CD4-positive, CD25-positive, alpha-beta regulatory T cell (primary cell): ENCODE measurements around the gene OR6K3. TPM values are rescaled to one million over a fixed set of nuclear protein-coding genes. Genes with fewer than 3 reads are reported as not detected.

Experiments
- ATAC-seq, 2 donors: fragments of 150-1000 bp; cut with Tn5 transposase; one replicate each; pipeline ENCODE4 v1.10.0; 2021; ENCODE audit warnings: low read depth in 2 of 2, moderate number of reproducible peaks in 2 of 2, moderate library complexity in 1 of 2
- DNase-seq, 3 donors: peaks; one replicate each; pipeline versions ENCODE4 v3.0.0 to v3.0.0-alpha.2; 2012 to 2022; ENCODE audit warnings: mixed read lengths in 1 of 3
- H3K27ac ChIP-seq: one replicate; pipeline ENCODE4 v1.7.0; 2013; ENCODE audit warnings: mild to moderate bottlenecking, low read length; ENCODE audit not compliant: insufficient read depth, poor library complexity, severe bottlenecking
- H3K27me3 ChIP-seq: one replicate; pipeline ENCODE4 v1.7.0; 2013; ENCODE audit warnings: low read length; ENCODE audit not compliant: control insufficient read depth, insufficient read depth
- H3K36me3 ChIP-seq: one replicate; pipeline ENCODE4 v1.7.0; 2013; ENCODE audit warnings: mild to moderate bottlenecking, low read length, moderate library complexity; ENCODE audit not compliant: control insufficient read depth, insufficient read depth
- H3K4me1 ChIP-seq: 2 replicates; pipeline ENCODE4 v1.7.0; 2013; ENCODE audit warnings: mild to moderate bottlenecking, low read length; ENCODE audit not compliant: insufficient read depth, control insufficient read depth, poor library complexity, severe bottlenecking
- H3K4me3 ChIP-seq: one replicate; pipeline ENCODE4 v1.7.0; 2013; ENCODE audit warnings: low read depth, mild to moderate bottlenecking, low read length, moderate library complexity
- H3K9me3 ChIP-seq, 2 experiments: 1 replicate in 1 of 2; 2 replicates in 1 of 2; pipeline ENCODE4 v1.7.0; 2013; ENCODE audit warnings: low read length in 2 of 2, mild to moderate bottlenecking in 1 of 2, moderate library complexity in 1 of 2; ENCODE audit not compliant: control insufficient read depth in 2 of 2
- H3K27ac Mint-ChIP-seq, 3 donors: one replicate each; pipeline ENCODE4 v1.8.0; 2020 to 2022; ENCODE audit warnings: mild to moderate bottlenecking in 3 of 3, mixed read lengths in 3 of 3, moderate library complexity in 2 of 3
- H3K27me3 Mint-ChIP-seq: one replicate; pipeline ENCODE4 v1.8.0; 2022; ENCODE audit warnings: mild to moderate bottlenecking, mixed read lengths
- H3K36me3 Mint-ChIP-seq: one replicate; pipeline ENCODE4 v1.8.0; 2020; ENCODE audit warnings: mixed read lengths
- H3K4me1 Mint-ChIP-seq, 4 donors: one replicate each; pipeline ENCODE4 v1.8.0; 2020 to 2022; ENCODE audit warnings: mixed read lengths in 4 of 4, mild to moderate bottlenecking in 1 of 4
- H3K4me3 Mint-ChIP-seq, 4 donors: one replicate each; pipeline ENCODE4 v1.8.0; 2020 to 2022; ENCODE audit warnings: mild to moderate bottlenecking in 4 of 4, mixed read lengths in 4 of 4, moderate library complexity in 3 of 4
- H3K9me3 Mint-ChIP-seq, 7 donors: one replicate each; pipeline ENCODE4 v1.8.0; 2020 to 2022; ENCODE audit warnings: mixed read lengths in 7 of 7, mild to moderate bottlenecking in 3 of 7, moderate library complexity in 2 of 7
- polyA plus RNA-seq, 4 donors: library from polyadenylated mRNA; unstranded; fragments of 300-500 nt; fragmentation: Illumina TruSeq; gene quantifications; one replicate each; pipeline ENCODE4 v1.2.3, GENCODE V29; 2021
- total RNA-seq: library from RNA; stranded (reverse); gene quantifications from one replicate; pipeline ENCODE4 v1.2.3, GENCODE V29; 2022

The OR6K3 gene
- total and polyA plus RNA-seq, 5 donors from 2014 or later: not detected

DNA sequence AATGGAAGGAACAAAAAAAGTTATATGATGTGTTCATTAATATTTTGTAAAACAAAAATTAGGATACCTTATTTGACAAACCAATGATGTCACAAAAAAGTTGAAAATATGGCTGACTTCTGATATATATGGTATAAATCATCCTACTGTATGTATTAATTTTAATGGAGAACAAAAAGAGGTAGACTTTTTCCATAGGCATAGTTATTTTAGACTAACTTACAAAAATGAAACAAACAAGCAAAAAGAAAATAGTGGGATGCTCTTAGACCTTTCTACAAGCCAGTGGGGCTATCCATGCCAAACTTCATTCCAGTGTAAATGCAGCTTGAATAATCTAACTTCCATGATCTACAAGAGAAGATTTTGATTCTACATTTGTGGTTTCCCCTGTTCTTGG is 33.5 kb downstream of the OR6K3 start:
- no peak overlapping the region for H3K4me3 Mint-ChIP-seq
- Histone ChIP-seq H3K27ac (no peak overlapping the region), H3K27me3 (peaks cover 23% of the 10 kb centered on the region), H3K4me1 (no peaks in the 10 kb centered on the region), H3K36me3 (no peaks in the 10 kb centered on the region), H3K4me3 (no peak overlapping the region), H3K9me3 (no peaks in the 10 kb centered on the region)
- no peak overlapping the region for H3K27ac Mint-ChIP-seq
- H3K27me3 Mint-ChIP-seq: peaks cover 17% of the 10 kb centered on the region
- no peak for DNase-seq
- no peaks in the 10 kb centered on the region for H3K36me3 Mint-ChIP-seq
- no peaks in the 10 kb centered on the region for H3K4me1 Mint-ChIP-seq
- peaks cover 0 to 3% (median 0%) of the 10 kb centered on the region in 7 donors for H3K9me3 Mint-ChIP-seq
- ATAC-seq: no peak

- Histone ChIP-seq H3K4me3 (no peak within 1 kb of the TSS), H3K4me1 (no peaks in the 10 kb centered on the region), H3K9me3 (no peaks in the 10 kb centered on the region), H3K36me3 (no peaks in the 10 kb centered on the region), H3K27ac (no peak within 1 kb of the TSS), H3K27me3 (peaks cover 21% of the 10 kb centered on the region)
- H3K36me3 Mint-ChIP-seq: no peaks in the 10 kb centered on the region
- H3K27me3 Mint-ChIP-seq: peaks cover 17% of the 10 kb centered on the region
- no peaks in the 10 kb centered on the region for H3K4me1 Mint-ChIP-seq
- no peak within 1 kb of the TSS for H3K4me3 Mint-ChIP-seq
- ATAC-seq: no peak
- peak in 1 of 3 donors; percentile 2 for DNase-seq
- H3K27ac Mint-ChIP-seq: no peak within 1 kb of the TSS
- peaks cover 0 to 3% (median 0%) of the 10 kb centered on the region in 7 donors for H3K9me3 Mint-ChIP-seq
Measured at GRCh38 chr1:158686111-158687009, 34.2 kb downstream of the OR6K3 start, which contains the start of gene SPTA1. Gene SPTA1 (minus strand): TSS chr1:158686715. CDS start chr1:158686517, 198 bp downstream.

DNA sequence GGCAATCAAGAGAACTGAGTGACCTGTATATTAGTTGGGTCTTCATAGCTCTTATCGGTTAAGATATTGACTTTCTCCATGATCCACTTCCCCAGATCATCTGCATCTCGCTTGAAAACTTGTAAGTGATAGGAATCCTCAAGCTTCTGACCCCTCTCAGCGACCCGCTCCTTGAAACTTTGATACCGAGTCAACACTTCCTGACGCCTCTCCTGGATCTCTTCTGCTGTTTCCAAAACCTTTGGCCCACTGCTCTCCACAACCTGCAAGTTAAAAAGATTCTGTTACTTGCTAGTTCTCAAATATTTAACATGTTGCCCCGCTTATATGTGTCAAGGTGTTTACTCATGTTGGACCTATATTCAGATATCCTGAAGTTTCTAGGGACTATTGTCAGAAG is 35.4 kb downstream of the OR6K3 start:
- Mint-ChIP-seq H3K4me3 (no peak overlapping the region), H3K4me1 (no peaks in the 10 kb centered on the region), H3K27me3 (peaks cover 24% of the 10 kb centered on the region), H3K9me3 (peaks cover 0 to 3% (median 0%) of the 10 kb centered on the region in 7 donors), H3K27ac (no peak overlapping the region), H3K36me3 (no peaks in the 10 kb centered on the region)
- H3K27me3 ChIP-seq: peaks cover 19% of the 10 kb centered on the region
- no peak overlapping the region for H3K27ac ChIP-seq
- DNase-seq: no peak
- no peaks in the 10 kb centered on the region for H3K9me3 ChIP-seq
- H3K4me1 ChIP-seq: no peaks in the 10 kb centered on the region
- H3K36me3 ChIP-seq: no peaks in the 10 kb centered on the region
- no peak for ATAC-seq
- no peak overlapping the region for H3K4me3 ChIP-seq

DNA sequence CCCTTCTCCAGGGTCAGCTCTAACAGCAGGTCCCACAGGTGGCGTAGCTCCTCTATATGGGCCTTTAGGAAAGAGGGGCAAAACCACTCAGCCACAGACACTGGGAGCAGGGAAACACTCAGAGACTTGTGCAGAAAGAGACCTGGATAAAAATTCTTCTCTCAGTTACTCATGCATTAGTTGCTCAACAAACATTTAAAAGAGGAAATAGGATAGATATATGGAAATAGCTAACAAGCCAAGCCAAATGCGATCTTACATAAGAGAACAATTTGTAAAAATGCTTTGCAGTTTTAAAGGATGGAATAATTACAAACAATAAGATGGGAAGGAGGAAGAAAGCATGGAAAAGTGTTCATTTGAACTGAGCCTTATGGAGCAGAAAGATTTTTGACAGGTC is 38.9 kb downstream of the OR6K3 start:
- ATAC-seq (no peak), DNase-seq (no peak)
- H3K4me3 ChIP-seq: no peak overlapping the region
- H3K4me1 ChIP-seq: no peaks in the 10 kb centered on the region
- H3K27me3 Mint-ChIP-seq: peaks cover 27% of the 10 kb centered on the region
- no peaks in the 10 kb centered on the region for H3K4me1 Mint-ChIP-seq
- no peak overlapping the region for H3K27ac ChIP-seq
- no peak overlapping the region for H3K27ac Mint-ChIP-seq
- H3K36me3 Mint-ChIP-seq: no peaks in the 10 kb centered on the region
- H3K4me3 Mint-ChIP-seq: no peak overlapping the region
- peaks cover 0 to 1% (median 0%) of the 10 kb centered on the region in 7 donors for H3K9me3 Mint-ChIP-seq
- H3K36me3 ChIP-seq: no peaks in the 10 kb centered on the region
- peaks cover 17% of the 10 kb centered on the region for H3K27me3 ChIP-seq
- no peaks in the 10 kb centered on the region for H3K9me3 ChIP-seq

DNA sequence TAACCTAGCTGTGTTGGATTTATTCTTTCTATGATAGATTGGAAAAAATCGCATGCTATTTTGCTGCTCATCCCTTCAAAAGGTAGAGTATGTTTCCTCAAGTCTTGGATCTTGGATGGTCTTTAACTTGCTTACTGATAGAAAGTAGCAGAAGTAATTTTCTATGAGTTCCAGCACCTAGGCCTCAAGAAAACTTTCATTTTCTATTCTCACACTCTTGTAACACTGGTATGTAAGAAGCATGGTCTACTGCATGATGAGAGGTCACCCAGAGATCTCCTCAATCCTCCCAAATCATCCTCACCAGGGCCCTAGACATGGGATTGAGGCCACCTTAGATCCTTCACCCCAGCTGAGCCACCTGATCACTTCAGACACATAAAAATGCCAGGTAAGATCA is 41.2 kb downstream of the OR6K3 start:
- Histone ChIP-seq H3K4me1 (no peaks in the 10 kb centered on the region), H3K27me3 (peaks cover 5% of the 10 kb centered on the region), H3K9me3 (no peaks in the 10 kb centered on the region), H3K27ac (no peak overlapping the region), H3K4me3 (no peak overlapping the region), H3K36me3 (no peaks in the 10 kb centered on the region)
- no peak for ATAC-seq
- Mint-ChIP-seq H3K27me3 (peaks cover 30% of the 10 kb centered on the region), H3K4me1 (no peaks in the 10 kb centered on the region), H3K27ac (no peak overlapping the region), H3K36me3 (no peaks in the 10 kb centered on the region), H3K9me3 (peaks cover 0 to 1% (median 0%) of the 10 kb centered on the region in 7 donors), H3K4me3 (no peak overlapping the region)
- no peak for DNase-seq

DNA sequence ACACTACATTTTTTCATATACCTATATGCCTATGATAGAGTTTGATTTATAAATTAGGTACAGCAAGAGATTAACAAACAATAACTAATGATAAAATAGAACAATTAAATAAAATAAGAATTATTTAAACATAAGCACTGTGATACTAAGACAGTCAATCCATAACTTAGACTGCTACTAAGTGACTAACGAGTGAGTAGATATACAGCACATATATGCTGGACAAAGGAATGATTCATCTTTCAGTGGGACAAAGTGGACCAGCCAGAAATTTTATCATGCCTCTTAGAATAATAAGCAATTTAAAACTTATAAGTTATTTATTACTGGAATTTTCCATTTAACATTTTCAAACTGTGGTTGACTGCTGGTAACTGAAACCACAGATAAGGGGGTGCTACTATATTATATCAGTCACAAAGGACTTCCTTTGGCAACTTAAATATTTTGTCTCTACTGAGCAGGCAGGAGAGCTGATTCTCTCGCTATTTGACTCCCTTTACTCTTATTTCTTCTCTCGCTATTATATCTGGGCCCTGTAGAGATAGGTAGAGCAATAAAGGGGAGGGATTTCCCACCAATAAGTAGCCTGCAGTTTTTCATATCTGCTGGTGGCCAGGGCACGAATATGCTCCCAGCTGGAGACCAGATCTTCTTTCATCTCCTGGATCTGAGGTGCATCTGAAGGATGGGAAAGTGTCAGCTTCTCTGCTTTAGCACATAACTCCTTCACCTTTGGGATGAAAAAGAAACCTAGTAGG is 44.8 kb downstream of the OR6K3 start:
- Histone ChIP-seq H3K27ac (no peak overlapping the region), H3K4me1 (no peaks in the 10 kb centered on the region), H3K36me3 (no peaks in the 10 kb centered on the region), H3K9me3 (no peaks in the 10 kb centered on the region), H3K27me3 (no peaks in the 10 kb centered on the region), H3K4me3 (no peak overlapping the region)
- Mint-ChIP-seq H3K4me1 (no peaks in the 10 kb centered on the region), H3K36me3 (no peaks in the 10 kb centered on the region), H3K27me3 (peaks cover 20% of the 10 kb centered on the region), H3K4me3 (no peak overlapping the region), H3K9me3 (peaks cover 0 to 1% (median 0%) of the 10 kb centered on the region in 7 donors), H3K27ac (no peak overlapping the region)
- DNase-seq: no peak
- ATAC-seq: no peak

- DNase-seq (no peak), ATAC-seq (no peak)
- no peak overlapping the region for H3K4me3 ChIP-seq
- Mint-ChIP-seq H3K27ac (no peak overlapping the region), H3K4me3 (no peak overlapping the region), H3K9me3 (peaks cover 0 to 1% (median 0%) of the 10 kb centered on the region in 7 donors), H3K36me3 (no peaks in the 10 kb centered on the region), H3K27me3 (peaks cover 10% of the 10 kb centered on the region), H3K4me1 (no peaks in the 10 kb centered on the region)
- H3K9me3 ChIP-seq: no peaks in the 10 kb centered on the region
- H3K36me3 ChIP-seq: no peaks in the 10 kb centered on the region
- no peak overlapping the region for H3K27ac ChIP-seq
- no peaks in the 10 kb centered on the region for H3K4me1 ChIP-seq
- no peaks in the 10 kb centered on the region for H3K27me3 ChIP-seq
Measured at GRCh38 chr1:158674302-158674701, 46.2 kb downstream of the OR6K3 start.
